HCEC 1CT (cell line): ENCODE measurements around the gene TMEM144.
"Not testable (repeated sequence)": the region's sequence is repeated elsewhere in the genome, so short reads cannot be mapped to it uniquely, and the experiment has no call there.

Source experiments
- DNase-seq: peaks from one replicate; pipeline ENCODE4 v3.0.0-alpha.2; 2017

Gene TMEM144

DNA sequence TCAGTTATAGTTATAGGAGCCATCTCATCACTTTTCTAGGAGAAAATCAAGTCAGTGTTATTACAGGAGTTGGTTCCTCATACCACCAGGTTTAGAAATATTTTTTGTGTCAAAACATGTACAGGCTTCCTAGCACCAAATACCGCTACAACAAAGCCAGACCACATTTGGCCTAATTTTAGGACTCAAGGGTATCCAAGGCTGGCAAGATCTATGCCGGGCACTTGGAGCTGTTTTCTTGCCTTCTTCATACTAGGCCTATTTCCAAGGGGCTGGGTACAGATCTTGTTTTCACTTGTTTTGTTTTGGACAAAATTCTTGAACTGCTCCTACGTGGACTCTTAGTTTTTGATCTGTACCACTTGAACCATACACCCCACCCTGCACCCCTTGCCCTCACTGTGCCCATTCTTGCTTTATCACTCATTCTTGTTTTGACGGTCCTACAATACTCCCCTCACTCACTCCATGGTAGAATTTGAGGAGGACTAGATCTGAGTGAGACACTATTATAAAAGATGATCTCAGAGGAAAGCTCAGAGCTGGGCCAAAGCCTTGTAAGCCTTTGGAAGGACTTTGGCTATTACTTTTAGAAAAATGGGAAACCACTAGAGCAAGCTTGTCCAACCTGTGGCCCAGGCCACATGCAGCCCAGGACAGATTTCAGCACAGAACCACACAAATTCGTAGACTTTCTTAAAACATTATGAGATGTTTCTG is 17.7 kb upstream of the TMEM144 start:
- DNase-seq: no peak

DNA sequence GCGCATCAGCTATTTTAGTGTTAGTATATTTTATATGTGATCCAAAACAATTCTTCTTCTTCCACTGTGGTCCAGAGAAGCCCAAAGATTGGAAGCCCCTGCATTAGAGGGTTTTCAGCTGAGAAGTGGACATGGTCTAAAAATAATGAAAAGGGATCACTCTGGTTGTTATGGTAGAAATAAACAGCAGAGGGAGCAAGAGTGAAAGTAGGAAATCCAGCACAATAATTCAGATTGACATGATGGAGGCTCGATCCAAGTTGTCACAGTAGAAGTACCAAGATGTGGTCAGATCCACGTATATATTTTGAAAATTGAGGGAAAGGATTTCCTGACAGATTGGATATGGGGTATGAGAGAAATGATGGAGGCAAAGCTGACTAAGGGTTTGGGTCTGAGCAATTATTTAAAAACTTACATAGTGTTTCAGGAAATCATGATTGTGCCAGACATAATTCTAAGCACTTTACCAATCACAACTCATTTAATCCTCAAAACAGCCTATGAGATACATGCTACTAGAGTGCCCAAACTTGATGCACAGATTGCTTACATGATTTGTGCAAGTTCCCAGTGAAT is 17.0 kb upstream of the TMEM144 start:
- DNase-seq: peak; percentile 5

- no peak for DNase-seq
Measured at GRCh38 chr4:158195297-158195696, 15.0 kb upstream of the TMEM144 start.

GRCh38 chr4:158197194-158197776 is 13.0 kb upstream of the TMEM144 start:
- no peak for DNase-seq

GRCh38 chr4:158200214-158200613 is 10.1 kb upstream of the TMEM144 start:
- no peak for DNase-seq

DNA sequence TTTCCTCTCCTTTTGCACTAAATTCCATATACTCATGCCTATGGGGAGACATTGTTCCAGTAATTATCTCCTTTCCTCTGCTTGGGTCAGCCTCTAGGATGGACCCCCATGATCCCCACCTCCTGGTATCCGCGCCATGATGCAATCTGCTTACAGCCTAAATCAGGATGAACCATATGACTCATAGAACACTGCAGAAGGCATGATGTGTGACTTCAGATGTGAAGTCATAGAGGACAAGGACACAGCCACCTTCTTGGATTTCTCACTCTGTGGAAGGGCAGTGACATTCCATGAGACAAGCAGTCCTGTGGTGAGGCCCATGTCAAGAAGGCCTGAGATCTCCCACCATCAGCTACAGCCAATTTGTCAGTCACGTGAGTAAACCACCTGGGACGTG is 9.0 kb upstream of the TMEM144 start:
- no peak for DNase-seq

DNA sequence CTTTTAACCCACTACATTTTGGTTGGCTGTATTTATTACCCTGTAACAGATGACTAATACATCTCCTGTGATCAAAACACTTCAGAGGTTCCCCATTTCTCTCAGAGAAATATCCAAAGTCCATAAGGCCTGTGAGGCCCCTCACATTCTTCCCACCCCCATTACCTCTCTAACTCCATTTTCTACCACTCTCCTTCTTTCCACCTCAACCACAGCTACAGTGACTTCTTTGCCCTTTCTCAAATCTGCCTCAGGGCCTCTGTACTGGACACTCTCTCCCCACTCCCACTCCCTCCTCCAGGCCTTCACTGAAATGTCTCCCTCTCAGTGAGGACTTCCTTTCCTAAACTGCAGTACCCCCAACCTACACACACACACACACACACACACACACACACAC is 8.4 kb upstream of the TMEM144 start:
- no peak for DNase-seq

DNA sequence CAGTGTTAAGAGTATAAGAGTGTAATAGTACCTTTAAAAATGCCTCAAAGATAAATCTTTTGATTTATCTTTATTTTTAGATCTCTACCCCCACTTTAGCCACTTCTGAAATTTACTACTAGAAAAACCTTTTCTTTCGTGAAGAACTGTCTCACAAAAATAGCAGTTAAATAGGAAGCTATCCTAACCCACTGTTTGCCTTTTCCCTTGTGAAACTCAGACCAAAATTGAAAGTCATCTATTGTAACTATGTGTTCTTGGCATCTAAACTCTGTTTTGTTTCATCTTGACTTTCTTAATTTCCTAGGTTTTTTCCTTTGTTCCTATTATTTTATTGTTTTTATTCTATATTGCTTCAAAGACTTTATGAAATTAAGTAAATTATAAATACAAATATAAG is 7.8 kb upstream of the TMEM144 start:
- DNase-seq: no peak

DNA sequence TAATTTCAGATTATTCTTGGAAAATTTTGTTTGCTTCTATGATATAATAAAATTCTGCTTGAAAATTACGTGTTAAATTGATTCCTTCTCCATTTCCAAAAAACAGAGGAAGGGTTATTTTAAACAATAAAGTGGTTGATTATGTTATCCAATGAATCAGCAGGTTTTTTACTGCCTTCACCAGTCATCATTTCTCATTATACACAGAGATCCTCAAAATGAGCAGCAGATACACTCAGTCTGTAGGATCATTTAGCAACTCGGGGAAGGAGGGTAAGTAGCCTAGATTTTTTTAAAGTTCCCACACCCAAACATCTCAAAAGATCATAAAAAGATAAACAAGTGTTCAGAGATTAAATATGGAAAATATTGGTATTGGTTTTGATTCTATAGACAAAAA is 6.8 kb upstream of the TMEM144 start:
- DNase-seq: no peak

- DNase-seq: no peak
Measured at GRCh38 chr4:158203929-158204328, 6.4 kb upstream of the TMEM144 start.

- DNase-seq: no peak
Measured at GRCh38 chr4:158208963-158209640, 1.2 kb upstream of the TMEM144 start.

GRCh38 chr4:158211222-158211621 is 936 bp downstream of the TMEM144 start:
- DNase-seq: peak; percentile 0

DNA sequence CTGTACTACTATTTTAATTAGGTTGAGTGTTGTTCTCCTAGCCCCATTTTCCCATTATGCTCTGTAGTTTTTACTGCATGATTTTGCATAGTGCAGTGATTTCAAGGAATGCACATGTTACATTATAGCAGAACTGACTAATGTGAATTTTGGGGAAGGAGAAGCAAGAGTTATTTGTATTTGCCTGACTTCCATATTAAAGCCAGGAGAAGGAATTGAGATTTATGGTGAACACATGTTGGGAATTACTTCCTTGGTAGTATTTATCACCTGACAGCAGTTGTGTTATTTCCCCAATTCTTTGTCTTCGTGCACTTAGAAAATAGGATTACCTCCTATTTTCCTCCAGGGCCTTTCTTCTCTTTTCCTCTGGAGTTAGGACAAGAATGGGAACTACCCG is 3.2 kb downstream of the TMEM144 start:
- DNase-seq: no peak

DNA sequence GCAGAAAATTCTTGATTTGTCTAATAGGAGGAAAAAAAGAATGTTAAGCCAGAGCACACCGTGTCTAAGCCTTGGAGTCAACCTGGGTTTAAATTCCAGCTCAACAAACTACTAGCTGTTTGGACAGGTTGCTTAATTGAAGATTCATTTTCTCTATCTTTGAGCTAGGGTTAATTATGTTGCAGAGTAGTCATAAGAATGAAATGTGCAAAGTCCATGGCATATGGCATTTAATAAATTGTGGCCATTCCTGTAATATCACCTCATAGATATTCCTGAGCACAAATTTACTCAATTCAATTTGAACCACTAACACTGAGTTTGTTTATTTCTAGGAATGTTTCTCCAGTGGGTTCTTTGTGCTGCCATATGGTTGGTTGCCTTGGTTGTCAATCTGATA is 4.6 kb downstream of the TMEM144 start:
- DNase-seq: no peak

GRCh38 chr4:158217763-158218162 is 7.5 kb downstream of the TMEM144 start:
- no peak for DNase-seq

GRCh38 chr4:158219623-158220022 is 9.3 kb downstream of the TMEM144 start:
- DNase-seq: no peak

- DNase-seq: not testable (repeated sequence)
Measured at GRCh38 chr4:158224318-158224717, 14.0 kb downstream of the TMEM144 start.

DNA sequence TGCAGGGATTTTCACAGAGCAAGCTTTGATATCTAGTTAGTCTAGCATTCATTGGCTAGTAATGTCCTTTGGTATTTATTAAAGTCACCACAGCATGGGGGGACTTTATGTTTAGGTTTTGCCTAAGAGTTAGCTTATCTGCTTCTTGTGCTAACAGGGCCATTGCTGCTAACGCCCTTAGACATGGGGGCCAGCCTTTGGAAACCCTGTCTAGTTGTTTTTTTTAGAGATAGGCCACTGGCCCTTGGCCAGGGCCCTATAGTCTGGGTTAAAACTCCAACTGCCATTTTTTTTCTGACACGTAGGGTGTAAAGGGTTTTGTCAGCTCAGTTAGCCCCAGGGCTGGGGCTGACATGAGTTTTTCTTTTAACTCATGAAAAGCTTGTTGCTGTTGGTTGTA is 14.7 kb downstream of the TMEM144 start:
- DNase-seq: not testable (repeated sequence)

- DNase-seq: not testable (repeated sequence)
Measured at GRCh38 chr4:158227880-158228279, 17.6 kb downstream of the TMEM144 start.

DNA sequence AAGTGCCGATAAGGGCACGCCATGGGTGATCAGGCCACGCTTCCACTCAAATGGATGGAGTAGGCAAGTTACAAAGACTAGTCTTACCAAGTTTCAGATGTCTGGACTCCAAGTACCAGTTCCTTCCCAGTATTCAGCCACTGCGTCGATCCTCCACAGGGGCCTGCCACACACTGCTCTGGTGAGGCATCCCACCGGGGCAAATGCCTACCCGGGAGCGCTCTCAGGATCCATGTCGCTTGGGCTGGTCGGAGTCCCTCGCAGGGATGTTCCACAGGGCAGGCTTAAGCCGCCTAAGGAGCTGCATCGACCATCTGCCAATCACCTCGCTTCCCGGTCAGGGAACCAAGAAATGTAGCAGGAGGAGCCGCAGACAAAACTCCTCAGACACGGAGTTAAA is 18.1 kb downstream of the TMEM144 start:
- not testable (repeated sequence) for DNase-seq

GRCh38 chr4:158229768-158230167 is 19.5 kb downstream of the TMEM144 start:
- no peak for DNase-seq

GRCh38 chr4:158234671-158235070 is 24.4 kb downstream of the TMEM144 start:
- no peak for DNase-seq

GRCh38 chr4:158236304-158237030 is 26.2 kb downstream of the TMEM144 start:
- DNase-seq: no peak
